T47D (cell line): ENCODE results near the gene KLB.
"Not testable (repeated sequence)": the region's sequence is repeated elsewhere in the genome, so short reads cannot be mapped to it uniquely, and the experiment has no call there.

ENCODE experiments used
- DNase-seq, 2 experiments: peaks; one replicate each; pipeline versions ENCODE4 v3.0.0 to v3.0.0-alpha.2; 2011 to 2012; ENCODE audit warnings: low read depth in 1 of 2, low spot score in 1 of 2
- JUND ChIP-seq: IDR thresholded peaks from 2 replicates; pipeline ENCODE4 v1.6.1; 2012; ENCODE audit warnings: low read depth
- in situ Hi-C: cut with HindIII; loops from 2 replicates; pipeline ENCODE4 v1.10.0; 2016; ENCODE audit warnings: low sequenced_read_pairs, low pct_unique_long_range_greater_than_20kb

The KLB gene

GRCh38 chr4:39435659-39436563 is 29.2 kb downstream of the KLB start:
- no peak for TF ChIP-seq JUND
- no peak for DNase-seq
- in situ Hi-C loops = no loop called here

GRCh38 chr4:39441593-39441992 is 34.9 kb downstream of the KLB start:
- no peak for DNase-seq
- in situ Hi-C loops = no loop called here
- TF ChIP-seq JUND = no peak

- no peak for DNase-seq
- in situ Hi-C loops = no loop called here
- no peak for TF ChIP-seq JUND
Observed at GRCh38 chr4:39442998-39443397, 36.3 kb downstream of the KLB start.

- in situ Hi-C loops = no loop called here
- DNase-seq = no peak
- no peak for TF ChIP-seq JUND
Observed at GRCh38 chr4:39446483-39446841, 39.7 kb downstream of the KLB start.

- in situ Hi-C loops = no loop called here
- TF ChIP-seq JUND = no peak
- no peak for DNase-seq
Observed at GRCh38 chr4:39446842-39447573, 40.3 kb downstream of the KLB start.

DNA sequence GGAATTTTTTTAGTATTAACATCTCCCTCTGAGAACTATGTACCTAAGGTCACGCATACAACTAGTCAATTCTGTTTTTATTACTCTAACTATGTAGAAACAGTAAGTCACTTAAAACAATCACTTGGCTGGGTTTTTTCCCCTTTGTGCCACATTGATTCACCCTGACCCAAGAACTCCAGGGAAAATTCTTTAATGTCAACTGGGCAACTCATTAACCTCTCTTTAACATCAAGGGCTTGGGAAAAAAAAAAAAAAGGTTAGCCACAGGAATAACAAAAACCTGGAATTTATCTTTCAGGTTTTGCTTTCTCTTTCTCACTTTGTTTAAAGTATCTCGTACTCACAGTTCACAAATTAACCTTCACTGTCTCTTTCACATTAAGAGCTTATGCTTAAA is 43.9 kb downstream of the KLB start:
- DNase-seq = no peak

DNA sequence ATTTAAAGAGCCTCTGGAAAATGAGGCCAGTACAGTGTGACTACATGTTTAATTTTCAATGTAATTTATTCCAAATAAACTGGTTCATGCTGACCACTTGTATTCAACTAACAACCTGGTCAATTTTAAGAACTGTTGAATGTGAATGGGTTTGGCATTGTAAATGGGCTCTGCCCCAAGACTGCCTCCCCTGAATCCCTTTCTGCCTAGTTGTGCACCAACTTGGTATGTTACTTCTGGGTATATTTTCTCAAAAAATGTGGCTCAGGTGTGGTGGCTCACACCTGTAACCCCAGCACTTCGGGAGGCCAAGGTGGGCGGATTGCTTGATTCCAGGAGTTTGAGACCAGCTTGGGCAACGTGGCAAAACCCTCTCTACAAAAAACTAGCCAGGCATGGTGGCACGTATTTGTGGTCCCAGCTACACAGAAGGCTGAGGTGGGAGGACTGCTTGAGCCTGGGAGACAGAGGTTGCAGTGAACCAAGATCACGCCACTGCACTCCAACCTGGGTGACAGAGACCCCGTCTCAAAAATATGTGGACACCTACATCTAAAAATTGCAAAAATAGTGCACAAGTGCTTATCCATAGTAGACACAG is 44.8 kb downstream of the KLB start:
- TF ChIP-seq JUND = no peak
- no peak for DNase-seq
- in situ Hi-C loops = no loop called here

More for the DNA sequence above, 43.9 kb downstream of the KLB start:
- no peak for TF ChIP-seq JUND
- in situ Hi-C loops = no loop called here

GRCh38 chr4:39452153-39452859 is 45.6 kb downstream of the KLB start:
- no peak for DNase-seq
- in situ Hi-C loops = no loop called here
- TF ChIP-seq JUND = no peak

DNA sequence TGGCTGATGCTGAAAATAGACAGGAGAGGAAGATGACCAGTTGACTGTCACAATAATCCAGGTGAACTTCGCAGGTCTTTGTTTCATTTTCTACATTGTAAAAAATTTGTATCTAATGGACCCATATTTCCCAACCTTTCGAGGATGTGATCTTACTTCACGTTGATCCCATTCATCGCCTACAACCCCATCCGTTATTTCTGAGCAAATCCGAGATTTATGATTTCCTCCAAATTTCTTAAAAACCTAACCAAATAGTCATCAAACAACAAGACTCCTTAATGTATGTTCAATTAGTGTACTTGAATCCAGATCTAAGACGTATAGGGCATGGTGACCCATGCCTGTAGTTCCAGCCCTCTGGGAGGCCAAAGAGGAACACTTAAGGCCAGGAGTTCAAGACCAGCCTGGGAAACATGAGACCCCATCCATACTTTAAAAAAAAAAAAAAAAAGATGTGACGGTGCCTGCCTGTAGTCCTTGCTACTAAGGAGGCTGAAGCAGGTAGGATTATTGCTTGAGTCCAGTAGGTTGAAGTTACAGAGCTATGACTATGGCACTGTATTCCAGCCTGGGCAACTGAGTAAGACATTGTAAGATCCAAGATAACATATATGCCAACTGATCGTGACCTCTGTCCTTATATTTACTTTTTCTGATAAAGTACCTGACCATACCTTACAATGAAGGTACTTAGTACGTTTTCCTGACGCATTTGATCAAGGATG is 46.3 kb downstream of the KLB start:
- no peak for TF ChIP-seq JUND
- DNase-seq = no peak
- in situ Hi-C loops = no loop called here

- in situ Hi-C loops = no loop called here
- no peak for TF ChIP-seq JUND
- no peak for DNase-seq
Observed at GRCh38 chr4:39453738-39454137, 47.0 kb downstream of the KLB start.

- no peak for DNase-seq
- no peak for TF ChIP-seq JUND
- in situ Hi-C loops = no loop called here
Observed at GRCh38 chr4:39455486-39455885, 48.8 kb downstream of the KLB start.

GRCh38 chr4:39456946-39457763 is 50.4 kb downstream of the KLB start:
- in situ Hi-C loops = no loop called here
- no peak for DNase-seq
- TF ChIP-seq JUND = no peak

- DNase-seq, in situ Hi-C loops: not testable (repeated sequence)
Observed at GRCh38 chr4:39458161-39458504, 51.4 kb downstream of the KLB start.
